Left lung (tissue), 14 donors: Measurements from ENCODE around the gene TNNI3. TPM values are rescaled to one million over a fixed set of nuclear protein-coding genes. Genes with fewer than 3 reads are reported as not detected.
"Not testable (repeated sequence)": the region's sequence is repeated elsewhere in the genome, so short reads cannot be mapped to it uniquely, and the experiment has no call there.

ENCODE experiments used
- ATAC-seq: fragments of 200-7000 bp; cut with Tn5 transposase; one replicate; pipeline ENCODE4 v1.9.1; 2020; ENCODE audit warnings: moderate library complexity
- DNase-seq, 4 donors: peaks; one replicate each; pipeline ENCODE4 v3.0.0-alpha.2; 2013 to 2020
- H3K27ac ChIP-seq, 2 donors: fragments of 200-600 bp; sonication (generic) in 1 of 2; one replicate each; pipeline versions ENCODE4 v1.5.0 to v1.8.0; 2020 to 2021
- H3K27me3 ChIP-seq, 2 donors: fragments of 200-600 bp; sonication (generic) in 1 of 2; one replicate each; pipeline versions ENCODE4 v1.5.0 to v1.8.0; 2020 to 2021
- H3K36me3 ChIP-seq, 2 donors: fragments of 200-600 bp; sonication (generic) in 1 of 2; one replicate each; pipeline versions ENCODE4 v1.5.0 to v1.8.0; 2020 to 2021
- H3K4me1 ChIP-seq, 2 donors: fragments of 200-600 bp; one replicate each; pipeline ENCODE4 v1.8.0; 2021
- H3K4me3 ChIP-seq, 2 donors: fragments of 200-600 bp; sonication (generic) in 1 of 2; one replicate each; pipeline versions ENCODE4 v1.5.0 to v1.8.0; 2020 to 2021; ENCODE audit warnings: mild to moderate bottlenecking in 1 of 2
- H3K9me3 ChIP-seq, 2 donors: fragments of 200-600 bp; sonication (generic) in 1 of 2; one replicate each; pipeline versions ENCODE4 v1.5.0 to v1.8.0; 2020 to 2021
- intact Hi-C, 2 donors: fragments of 100-400 bp; cut with DNase I; formaldehyde crosslinking; loops; one replicate each; pipeline versions ENCODE4 v1.11.2 to v1.14.2; 2022
- long read RNA-seq, 12 donors: library from polyadenylated mRNA in 2 of 12; unstranded in 2 of 12; transcript quantifications; one replicate each; pipeline ENCODE4 v2.0.0 and lab custom pipeline, GENCODE V29; 2019 to 2026
- polyA plus RNA-seq, 6 donors: library from polyadenylated mRNA; unstranded; fragments of 120-200 nt; gene quantifications; one replicate each; pipeline ENCODE4 v1.2.1, GENCODE V29; 2013; ENCODE audit not compliant: insufficient read length in 6 of 6
- total RNA-seq, 2 donors: library from RNA; stranded (reverse); fragmentation: NEBNext Ultra II Directional; extraction: Animal tissue kit (Norgen Biotek cat#: 25700); gene quantifications; one replicate each; pipeline ENCODE4 v1.2.1, GENCODE V29; 2021
- TF ChIP-seq, protein P1 (sequence below), 2 donors: fragments of 200-600 bp; sonication (generic) in 1 of 2; IDR thresholded peaks; one replicate each; pipeline versions ENCODE4 v1.5.0 to v1.8.0; 2021; ENCODE audit warnings: antibody characterized with exemption in 2 of 2
- donor health status: DM: no; HTN: yes; CAD: no.
- donor health status: DM: no; HTN: no; CAD: no.

Gene TNNI3
- total RNA-seq (1 to 10 TPM; 1.2 to 1.6 TPM), polyA plus RNA-seq (1 to 10 TPM in 1 of 6 donors, under 1 TPM in 4, not detected in 1; 0.75 to 1.6 (median 0.84) TPM)
- long read RNA-seq, donor 1, partial matches to known transcripts: 0 of 2 reads
- long read RNA-seq, donor 1, other reads (novel, unspliced or antisense): 0 of 2 reads
- long read RNA-seq, donor 2: 0 reads
- long read RNA-seq, donor 3: 0 reads
- long read RNA-seq, donor 4, partial matches to known transcripts: 0 of 1 reads
- long read RNA-seq, donor 4, other reads (novel, unspliced or antisense): 0 of 1 reads
- long read RNA-seq, donor 5: 0 reads
- long read RNA-seq, donor 6: 0 reads
- long read RNA-seq, donor 7, partial matches to known transcripts: 0 of 4 reads
- long read RNA-seq, donor 7, other reads (novel, unspliced or antisense): 0 of 4 reads
- long read RNA-seq, donor 8: 0 reads
- long read RNA-seq, donor 9: 0 reads
- long read RNA-seq, donor 10: 0 reads
- long read RNA-seq, donor 11: 0 reads
- long read RNA-seq, donor 12, partial matches to known transcripts: 0 of 2 reads
- long read RNA-seq, donor 12, other reads (novel, unspliced or antisense): 0 of 2 reads

GRCh38 chr19:55157064-55157908, at the start of gene TNNI3:
TSS of gene TNNI3 (minus strand) at chr19:55157732. CDS start at chr19:55157589, 143 bp downstream.
- intact Hi-C loops: no loop called here
- Histone ChIP-seq H3K4me3 (no peak within 1 kb of the TSS), H3K9me3 (no peaks in the 10 kb centered on the region), H3K27ac (no peak within 1 kb of the TSS), H3K4me1 (peaks cover 0 to 9% of the 10 kb centered on the region in 2 donors), H3K27me3 (peaks cover 45 to 87% of the 10 kb centered on the region in 2 donors), H3K36me3 (no peaks in the 10 kb centered on the region)
- ATAC-seq: no peak
- TF ChIP-seq, protein P1, sequence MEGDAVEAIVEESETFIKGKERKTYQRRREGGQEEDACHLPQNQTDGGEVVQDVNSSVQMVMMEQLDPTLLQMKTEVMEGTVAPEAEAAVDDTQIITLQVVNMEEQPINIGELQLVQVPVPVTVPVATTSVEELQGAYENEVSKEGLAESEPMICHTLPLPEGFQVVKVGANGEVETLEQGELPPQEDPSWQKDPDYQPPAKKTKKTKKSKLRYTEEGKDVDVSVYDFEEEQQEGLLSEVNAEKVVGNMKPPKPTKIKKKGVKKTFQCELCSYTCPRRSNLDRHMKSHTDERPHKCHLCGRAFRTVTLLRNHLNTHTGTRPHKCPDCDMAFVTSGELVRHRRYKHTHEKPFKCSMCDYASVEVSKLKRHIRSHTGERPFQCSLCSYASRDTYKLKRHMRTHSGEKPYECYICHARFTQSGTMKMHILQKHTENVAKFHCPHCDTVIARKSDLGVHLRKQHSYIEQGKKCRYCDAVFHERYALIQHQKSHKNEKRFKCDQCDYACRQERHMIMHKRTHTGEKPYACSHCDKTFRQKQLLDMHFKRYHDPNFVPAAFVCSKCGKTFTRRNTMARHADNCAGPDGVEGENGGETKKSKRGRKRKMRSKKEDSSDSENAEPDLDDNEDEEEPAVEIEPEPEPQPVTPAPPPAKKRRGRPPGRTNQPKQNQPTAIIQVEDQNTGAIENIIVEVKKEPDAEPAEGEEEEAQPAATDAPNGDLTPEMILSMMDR (IDR thresholded peaks at IDR 0.05): no peak
- peak in 1 of 4 donors; percentile 60 for DNase-seq

DNA sequence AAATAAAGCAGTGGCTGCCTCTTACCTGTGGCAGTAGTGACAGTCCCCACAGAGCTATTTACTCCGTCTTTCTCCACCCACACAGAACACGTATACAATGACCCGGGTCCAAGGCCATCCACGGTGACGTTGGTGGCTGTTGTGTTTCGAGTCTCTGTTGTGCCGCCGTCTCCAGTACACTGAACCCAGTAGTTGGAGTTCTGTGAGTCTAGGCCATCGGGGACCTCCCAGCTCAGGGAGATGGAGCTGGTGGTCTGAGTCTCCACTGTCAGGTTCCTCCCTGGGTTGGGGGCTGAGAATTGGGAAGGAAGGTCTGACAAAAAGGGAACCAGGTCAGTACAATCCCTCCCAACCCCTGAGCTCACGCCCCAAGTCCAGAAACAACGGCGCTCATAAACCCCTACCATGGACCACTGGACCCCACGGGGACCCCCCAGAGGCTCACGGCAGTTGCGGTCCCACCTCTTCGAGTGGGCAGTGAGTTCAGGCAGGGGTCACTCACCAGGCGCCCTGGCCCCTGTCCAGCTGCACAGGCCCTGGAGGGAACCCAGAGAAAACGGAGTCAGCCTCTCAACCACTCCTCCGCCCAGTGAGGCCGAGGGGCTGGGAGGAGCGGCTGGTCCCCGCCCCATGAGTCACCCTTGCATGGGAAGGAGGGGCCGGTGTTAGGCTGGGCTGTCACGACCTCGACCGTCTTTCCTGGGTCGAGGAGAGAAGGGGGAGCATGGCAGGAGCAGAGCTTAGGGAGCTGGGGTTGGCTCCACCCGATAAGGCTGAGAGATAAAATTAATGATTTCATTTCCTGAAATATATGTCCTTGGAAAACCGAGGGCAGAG, 49.4 kb upstream of the TNNI3 start:
- Histone ChIP-seq H3K27ac (no peak overlapping the region), H3K4me1 (peaks cover 6 to 16% of the 10 kb centered on the region in 2 donors), H3K4me3 (no peak overlapping the region), H3K36me3 (no peaks in the 10 kb centered on the region), H3K9me3 (no peaks in the 10 kb centered on the region), H3K27me3 (peaks cover 0 to 58% of the 10 kb centered on the region in 2 donors)
- DNase-seq: peak in 3 of 4 donors; percentile 47 to 91 (median 85)
- intact Hi-C loops: no loop called here
- TF ChIP-seq, protein P1 (IDR thresholded peaks at IDR 0.05): no peak
- ATAC-seq: peak; percentile 96

- H3K36me3 ChIP-seq, intact Hi-C loops, H3K27ac ChIP-seq, H3K4me1 ChIP-seq, ATAC-seq, DNase-seq, H3K4me3 ChIP-seq, H3K9me3 ChIP-seq: not testable (repeated sequence)
- H3K27me3 ChIP-seq: peaks cover 0 to 86% of the 10 kb centered on the region in 2 donors
These were observed 44.7 kb upstream of the TNNI3 start for GRCh38 chr19:55202199-55202598.

- Histone ChIP-seq H3K4me1 (no peaks in the 10 kb centered on the region), H3K36me3 (no peaks in the 10 kb centered on the region), H3K4me3 (no peak overlapping the region), H3K27ac (no peak overlapping the region), H3K27me3 (peaks cover 0 to 72% of the 10 kb centered on the region in 2 donors), H3K9me3 (no peaks in the 10 kb centered on the region)
- TF ChIP-seq, protein P1 (IDR thresholded peaks at IDR 0.05): no peak
- intact Hi-C loops: no loop called here
- ATAC-seq: no peak
- DNase-seq: no peak
These were observed 42.2 kb upstream of the TNNI3 start for GRCh38 chr19:55199620-55200204.

DNA sequence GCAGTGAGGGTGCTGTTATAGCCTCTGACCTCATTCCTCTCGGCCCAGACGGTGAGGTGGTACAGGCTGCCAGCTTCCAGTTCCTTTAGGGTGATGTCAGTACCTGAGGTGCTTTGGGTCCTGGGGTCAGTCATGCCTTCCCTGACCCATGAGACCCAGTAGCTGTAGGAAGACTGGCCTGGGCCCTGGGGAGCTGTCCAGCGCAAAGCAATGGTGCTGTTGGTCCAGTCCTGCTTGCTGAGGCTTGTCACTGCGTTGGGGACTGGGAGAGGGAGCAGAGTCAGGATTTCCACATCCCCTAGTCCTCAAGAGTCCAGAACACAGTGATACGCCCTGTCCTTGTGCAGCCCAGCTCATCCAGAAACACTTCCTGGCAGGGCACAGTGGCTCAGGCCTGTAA, 41.1 kb upstream of the TNNI3 start:
- Histone ChIP-seq H3K4me3 (no peak overlapping the region), H3K9me3 (no peaks in the 10 kb centered on the region), H3K36me3 (no peaks in the 10 kb centered on the region), H3K27me3 (peaks cover 0 to 69% of the 10 kb centered on the region in 2 donors), H3K4me1 (no peaks in the 10 kb centered on the region), H3K27ac (no peak overlapping the region)
- DNase-seq (no peak), ATAC-seq (no peak)
- intact Hi-C loops: no loop called here
- TF ChIP-seq, protein P1 (IDR thresholded peaks at IDR 0.05): no peak
